PFSK-1 (cell line): ENCODE data around the gene MAP3K6.

Experiments
- FOXP2 ChIP-seq: optimal IDR thresholded peaks from 2 replicates; pipeline ENCODE3; 2011; ENCODE audit warnings: borderline replicate concordance, control low read depth, inconsistent platforms; ENCODE audit not compliant: insufficient read depth; ENCODE audit errors: extremely low read length, extremely low read depth
- POLR2AphosphoS5 ChIP-seq: IDR thresholded peaks from 2 replicates; pipeline ENCODE4 v1.6.1; 2012; ENCODE audit warnings: low read depth, mild to moderate bottlenecking, control low read depth, low read length, moderate library complexity
- SIN3A ChIP-seq: IDR thresholded peaks from 2 replicates; pipeline ENCODE4 v1.6.1; 2012; ENCODE audit warnings: mild to moderate bottlenecking, low read length, moderate library complexity, borderline replicate concordance; ENCODE audit not compliant: insufficient read depth
- TAF1 ChIP-seq: IDR thresholded peaks from 2 replicates; pipeline ENCODE4 v1.6.1; 2012; ENCODE audit warnings: low read length, control low read depth, borderline replicate concordance; ENCODE audit not compliant: insufficient read depth
- TF ChIP-seq, protein P1 (sequence below), 2 experiments: IDR thresholded peaks; 2 replicates each; pipeline versions ENCODE4 v1.6.1 to v1.8.0; 2011 to 2012; ENCODE audit warnings: low read depth in 2 of 2, low read length in 2 of 2, control low read depth in 1 of 2, inconsistent platforms in 1 of 2, mild to moderate bottlenecking in 1 of 2, moderate library complexity in 1 of 2; ENCODE audit not compliant: insufficient read depth in 1 of 2

MAP3K6 gene

DNA sequence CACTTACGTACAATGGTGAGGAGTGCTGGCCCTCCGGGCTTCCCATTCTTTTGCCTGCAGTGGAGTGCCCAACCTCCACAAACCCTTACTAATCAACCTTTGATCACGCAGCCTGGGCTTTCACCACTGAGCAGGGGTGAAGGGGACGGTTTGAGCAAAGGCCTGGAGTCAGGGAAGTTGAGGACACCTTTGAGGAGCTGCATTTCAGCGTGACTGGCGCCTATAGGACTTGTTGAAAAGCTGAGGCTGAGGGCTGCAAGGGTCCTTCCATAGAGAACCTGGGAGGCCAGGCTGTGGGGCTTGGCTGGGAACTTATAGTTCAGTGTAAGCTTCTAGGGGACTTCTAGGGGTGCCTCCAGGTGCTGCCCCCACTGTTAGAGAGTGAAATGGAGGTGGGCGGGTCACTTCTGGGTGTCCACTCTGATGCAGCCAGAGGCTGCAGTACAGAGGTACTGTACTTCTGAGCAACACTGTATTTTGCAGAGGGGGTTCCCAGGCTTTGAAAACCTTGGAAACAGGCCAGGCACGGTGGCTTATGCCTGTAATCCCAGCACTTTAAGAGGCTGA is 15.1 kb downstream of the MAP3K6 start:
- TF ChIP-seq, protein P1, sequence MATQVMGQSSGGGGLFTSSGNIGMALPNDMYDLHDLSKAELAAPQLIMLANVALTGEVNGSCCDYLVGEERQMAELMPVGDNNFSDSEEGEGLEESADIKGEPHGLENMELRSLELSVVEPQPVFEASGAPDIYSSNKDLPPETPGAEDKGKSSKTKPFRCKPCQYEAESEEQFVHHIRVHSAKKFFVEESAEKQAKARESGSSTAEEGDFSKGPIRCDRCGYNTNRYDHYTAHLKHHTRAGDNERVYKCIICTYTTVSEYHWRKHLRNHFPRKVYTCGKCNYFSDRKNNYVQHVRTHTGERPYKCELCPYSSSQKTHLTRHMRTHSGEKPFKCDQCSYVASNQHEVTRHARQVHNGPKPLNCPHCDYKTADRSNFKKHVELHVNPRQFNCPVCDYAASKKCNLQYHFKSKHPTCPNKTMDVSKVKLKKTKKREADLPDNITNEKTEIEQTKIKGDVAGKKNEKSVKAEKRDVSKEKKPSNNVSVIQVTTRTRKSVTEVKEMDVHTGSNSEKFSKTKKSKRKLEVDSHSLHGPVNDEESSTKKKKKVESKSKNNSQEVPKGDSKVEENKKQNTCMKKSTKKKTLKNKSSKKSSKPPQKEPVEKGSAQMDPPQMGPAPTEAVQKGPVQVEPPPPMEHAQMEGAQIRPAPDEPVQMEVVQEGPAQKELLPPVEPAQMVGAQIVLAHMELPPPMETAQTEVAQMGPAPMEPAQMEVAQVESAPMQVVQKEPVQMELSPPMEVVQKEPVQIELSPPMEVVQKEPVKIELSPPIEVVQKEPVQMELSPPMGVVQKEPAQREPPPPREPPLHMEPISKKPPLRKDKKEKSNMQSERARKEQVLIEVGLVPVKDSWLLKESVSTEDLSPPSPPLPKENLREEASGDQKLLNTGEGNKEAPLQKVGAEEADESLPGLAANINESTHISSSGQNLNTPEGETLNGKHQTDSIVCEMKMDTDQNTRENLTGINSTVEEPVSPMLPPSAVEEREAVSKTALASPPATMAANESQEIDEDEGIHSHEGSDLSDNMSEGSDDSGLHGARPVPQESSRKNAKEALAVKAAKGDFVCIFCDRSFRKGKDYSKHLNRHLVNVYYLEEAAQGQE (IDR thresholded peaks at IDR 0.05; ENCODE audit: insufficient read depth in 1 of 2, low read depth in 2 of 2, low read length in 2 of 2), result no peak
- TF ChIP-seq POLR2AphosphoS5, result no peak
- no peak for TF ChIP-seq FOXP2
- TF ChIP-seq TAF1, result no peak
- TF ChIP-seq SIN3A, result no peak

DNA sequence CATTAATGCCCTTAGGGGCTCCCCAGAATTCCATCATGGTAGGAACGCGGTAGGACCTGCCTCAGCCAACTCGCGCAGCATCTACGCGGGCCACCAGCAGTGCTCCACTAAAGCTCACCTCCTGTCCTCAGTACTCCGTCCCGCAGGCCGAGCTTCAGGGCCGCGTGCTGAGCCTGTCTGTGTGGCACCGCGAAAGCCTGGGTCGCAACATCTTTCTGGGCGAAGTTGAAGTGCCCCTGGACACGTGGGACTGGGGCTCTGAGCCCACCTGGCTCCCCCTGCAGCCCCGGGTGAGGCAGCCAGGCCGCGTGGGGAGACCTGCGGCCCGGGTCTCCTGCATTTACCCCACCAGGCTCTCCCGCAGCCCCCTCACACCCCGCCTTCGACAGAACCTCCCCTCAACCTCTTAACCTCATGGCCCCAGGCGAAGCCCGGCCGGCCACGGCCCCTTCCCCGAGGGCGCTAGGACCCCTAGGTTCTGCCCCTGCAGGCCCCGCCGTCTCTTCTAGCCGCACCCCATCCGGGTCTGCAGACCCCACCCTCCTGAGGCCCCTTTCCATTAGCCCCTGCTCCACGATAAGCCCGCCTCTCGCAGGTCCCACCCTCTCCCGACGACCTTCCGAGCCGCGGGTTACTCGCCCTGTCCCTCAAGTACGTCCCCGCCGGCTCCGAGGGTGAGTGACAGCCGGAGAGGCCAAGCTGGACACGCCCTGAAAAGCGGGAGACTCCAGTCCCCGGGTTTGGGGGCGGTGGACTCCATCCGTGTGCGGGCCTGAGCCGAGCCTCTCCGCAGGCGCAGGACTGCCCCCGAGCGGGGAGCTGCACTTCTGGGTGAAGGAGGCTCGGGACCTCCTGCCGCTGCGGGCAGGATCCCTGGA is 15.9 kb downstream of the MAP3K6 start:
- TF ChIP-seq, protein P1 (IDR thresholded peaks at IDR 0.05; ENCODE audit: insufficient read depth in 1 of 2, low read depth in 2 of 2, low read length in 2 of 2), result no peak
- TF ChIP-seq TAF1 (no peak), SIN3A (no peak), FOXP2 (no peak), POLR2AphosphoS5 (no peak)

DNA sequence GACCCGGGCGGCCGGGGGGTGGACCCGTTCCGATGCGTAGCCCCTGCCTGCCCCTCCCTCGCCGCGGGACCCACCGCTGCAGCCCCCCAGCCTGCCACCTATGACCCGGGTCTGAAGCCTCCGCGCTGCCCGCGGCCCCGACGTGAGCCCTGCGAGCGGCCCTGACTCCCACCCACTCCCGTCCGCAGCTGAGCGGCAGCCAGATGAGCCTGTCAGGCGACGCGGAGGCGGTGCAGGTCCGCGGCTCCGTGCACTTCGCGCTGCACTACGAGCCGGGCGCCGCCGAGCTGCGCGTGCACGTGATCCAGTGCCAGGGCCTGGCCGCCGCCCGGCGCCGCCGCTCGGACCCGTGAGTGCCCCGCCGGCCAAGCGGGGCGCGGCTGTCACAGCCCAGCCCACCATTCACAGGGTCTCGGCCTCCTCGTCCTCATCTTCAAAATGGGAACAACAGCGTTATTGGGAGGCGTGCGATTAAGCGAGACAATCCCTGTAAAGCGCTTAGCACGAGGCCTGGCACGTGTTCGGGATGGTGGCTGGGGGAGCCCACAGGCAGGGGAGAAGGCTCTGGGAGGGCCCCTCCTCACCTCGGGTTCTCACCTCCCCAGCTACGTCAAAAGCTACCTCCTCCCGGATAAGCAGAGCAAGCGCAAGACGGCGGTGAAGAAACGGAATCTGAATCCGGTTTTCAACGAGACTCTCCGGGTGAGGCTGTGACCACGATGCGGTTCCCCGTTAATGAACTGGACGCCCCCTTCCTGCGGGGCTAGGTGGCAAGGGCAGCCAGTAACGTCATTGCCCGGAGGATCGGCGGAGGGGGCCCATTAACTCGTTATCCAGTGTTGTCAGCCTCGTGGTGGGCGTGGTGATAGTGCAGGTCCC is 16.7 kb downstream of the MAP3K6 start:
- TF ChIP-seq TAF1 (no peak), FOXP2 (peak; percentile 64), POLR2AphosphoS5 (no peak)
- TF ChIP-seq, protein P1 (IDR thresholded peaks at IDR 0.05; ENCODE audit: insufficient read depth in 1 of 2, low read depth in 2 of 2, low read length in 2 of 2), result no peak

DNA sequence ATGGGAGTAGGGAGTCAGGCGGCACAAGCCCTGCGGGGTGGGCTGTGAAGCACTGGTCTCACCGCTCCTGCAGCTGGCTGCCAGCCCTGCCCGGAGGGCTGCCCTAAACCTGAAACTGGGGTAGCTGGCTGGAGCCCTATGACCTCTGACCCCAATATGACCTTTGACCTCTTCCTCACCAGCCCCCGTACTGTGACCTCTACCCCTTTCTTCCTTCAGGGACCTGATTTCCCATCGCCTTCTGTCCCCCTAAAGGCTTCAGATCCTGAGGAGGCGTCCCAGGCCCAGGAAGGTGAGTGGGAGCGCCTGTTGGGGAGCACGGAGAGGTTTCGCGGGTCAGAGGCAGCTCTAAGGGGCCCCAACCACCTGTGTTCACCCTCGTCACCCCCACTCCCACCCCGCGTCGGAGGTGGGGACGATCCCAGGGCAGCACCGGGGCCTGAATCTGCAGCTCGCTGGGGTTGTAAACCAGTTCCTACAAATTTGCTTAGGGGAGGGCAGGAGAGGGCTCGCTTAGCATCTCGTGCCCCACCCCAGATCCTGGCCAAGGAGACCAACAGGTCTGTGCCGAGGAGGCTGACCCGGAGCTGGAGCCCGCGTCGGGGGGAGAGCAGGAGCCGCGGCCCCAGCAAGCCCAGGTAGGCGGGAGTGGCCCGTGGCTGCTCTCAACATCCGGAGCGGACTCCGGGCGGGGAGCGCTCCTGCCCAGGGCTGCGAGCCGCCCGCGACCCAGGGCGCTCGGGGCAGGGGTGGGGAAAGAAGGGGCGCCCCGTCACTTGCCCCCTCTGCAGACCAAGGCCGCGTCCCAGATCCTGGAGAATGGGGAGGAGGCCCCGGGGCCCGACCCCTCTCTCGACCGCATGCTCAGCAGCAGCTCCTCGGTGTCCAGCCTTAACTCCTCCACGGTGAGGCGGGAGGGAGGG is 17.6 kb downstream of the MAP3K6 start:
- TF ChIP-seq TAF1, result no peak
- TF ChIP-seq, protein P1 (IDR thresholded peaks at IDR 0.05; ENCODE audit: insufficient read depth in 1 of 2, low read depth in 2 of 2, low read length in 2 of 2), result no peak
- TF ChIP-seq FOXP2, result no peak
- TF ChIP-seq SIN3A, result no peak
- TF ChIP-seq POLR2AphosphoS5, result no peak
